CD4-positive, alpha-beta T cell treated with Interferon gamma for 1 hour (primary cell): ENCODE data around the gene TMC1.
"Not testable (repeated sequence)": the region's sequence is repeated elsewhere in the genome, so short reads cannot be mapped to it uniquely, and the experiment has no call there.

Experiments used
- DNase-seq: peaks from one replicate; pipeline ENCODE4 v3.0.0-alpha.2; 2020

Gene TMC1

DNA sequence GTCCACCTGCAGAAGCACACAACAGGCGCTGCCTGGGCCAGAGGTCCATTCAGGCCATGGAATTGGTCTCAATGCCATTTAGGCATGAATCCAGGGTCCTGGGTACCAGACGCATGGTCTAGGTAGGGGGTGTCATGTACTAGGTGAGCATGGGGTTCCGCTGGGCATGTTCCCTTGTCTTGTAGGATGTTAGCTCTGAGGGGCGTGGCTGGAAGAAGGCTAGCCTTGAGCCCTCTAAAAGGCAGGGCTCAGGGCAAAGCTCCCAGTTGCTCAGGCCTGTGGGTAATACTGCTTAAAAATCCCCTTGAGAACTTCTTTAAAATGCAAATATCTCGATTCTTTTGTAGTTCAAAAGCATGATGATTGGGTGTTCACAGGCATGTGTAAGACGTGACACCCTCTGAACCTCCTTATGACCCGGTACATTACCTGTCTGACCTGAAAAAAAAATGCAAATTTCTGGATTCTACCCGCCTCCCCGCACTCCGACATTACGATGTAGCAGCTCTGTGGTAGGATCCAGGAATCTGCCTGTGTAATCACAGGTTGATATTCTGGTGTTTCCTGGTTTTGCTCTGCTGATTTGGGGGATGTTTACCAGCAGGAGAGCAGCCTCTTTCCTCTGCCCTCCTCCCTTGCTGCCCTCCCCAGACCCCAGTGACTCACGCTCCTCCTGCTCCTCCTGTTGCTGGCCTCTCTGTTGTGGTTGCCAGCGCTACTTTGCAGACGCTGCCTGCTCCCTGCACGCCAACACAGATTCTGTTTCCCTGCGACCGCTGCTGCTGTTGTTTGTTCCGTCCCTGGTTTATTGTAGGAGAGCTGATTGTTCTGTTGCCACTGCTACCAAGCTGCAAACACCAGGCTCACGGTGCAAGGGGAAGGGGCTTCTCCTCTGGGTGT lies 5.7 kb downstream of the TMC1 start:
- DNase-seq, result peak; percentile 73

DNA sequence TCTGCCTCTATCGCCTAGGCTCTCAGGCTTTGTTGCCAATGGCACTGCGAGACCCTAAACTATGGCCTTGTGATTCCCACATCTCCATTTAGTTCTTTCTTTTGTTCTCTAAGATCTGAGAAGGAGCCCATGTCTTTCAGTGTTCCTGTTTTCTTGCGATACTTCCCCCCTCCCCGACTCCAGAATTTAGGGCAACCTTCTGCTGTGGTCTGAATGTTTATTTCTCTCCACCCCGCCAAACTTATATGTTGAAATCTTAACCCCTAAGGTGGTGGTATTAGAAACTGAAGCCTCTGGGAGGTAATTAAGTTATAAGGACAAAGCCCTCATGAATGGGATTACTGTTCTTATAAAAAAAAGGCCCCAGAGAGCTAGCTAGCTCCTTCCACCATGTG lies 6.4 kb downstream of the TMC1 start:
- no peak for DNase-seq

GRCh38 chr9:72529531-72529930 lies 8.1 kb downstream of the TMC1 start:
- DNase-seq, result no peak

- no peak for DNase-seq
These were observed 11.9 kb downstream of the TMC1 start for GRCh38 chr9:72533322-72533721.

DNA sequence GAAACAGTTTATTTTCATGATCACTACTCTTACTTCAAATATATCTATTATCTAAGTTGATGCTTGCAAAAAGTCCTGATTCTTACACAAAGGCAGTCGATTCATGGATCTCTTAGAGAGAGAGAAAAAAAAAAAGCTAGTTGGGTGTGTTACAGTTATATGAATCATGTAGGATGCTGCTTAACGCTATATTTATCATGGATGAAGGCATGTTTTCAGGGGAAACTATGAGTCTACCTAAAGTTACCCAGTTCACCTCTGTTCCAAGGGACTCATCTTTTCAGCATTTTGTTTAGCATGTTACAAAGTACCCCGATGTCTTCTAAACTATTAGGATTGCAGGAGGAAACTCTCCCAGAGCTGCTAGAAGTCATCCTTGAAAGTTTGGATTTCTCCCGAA lies 13.5 kb downstream of the TMC1 start:
- no peak for DNase-seq

- no peak for DNase-seq
These were observed 15.7 kb downstream of the TMC1 start for GRCh38 chr9:72537011-72537545.

DNA sequence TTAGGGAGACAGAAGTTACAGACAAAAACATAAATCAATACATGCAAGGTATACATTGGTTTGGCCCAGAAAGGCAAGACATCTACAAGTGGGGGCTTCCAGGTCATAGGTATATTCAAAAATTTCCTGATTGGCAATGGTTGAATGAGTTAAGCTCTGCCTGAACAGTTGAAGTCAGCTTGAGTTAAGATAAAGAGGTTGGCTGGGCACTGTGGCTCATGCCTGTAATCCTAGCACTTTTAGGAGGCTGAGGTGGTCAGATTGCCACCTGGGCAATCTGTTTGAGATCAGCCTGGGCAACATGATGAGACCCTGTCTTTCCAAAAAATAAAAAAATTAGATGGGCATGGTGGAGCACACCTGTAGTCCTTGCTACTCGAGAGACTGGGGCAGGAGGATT lies 16.3 kb downstream of the TMC1 start:
- no peak for DNase-seq

DNA sequence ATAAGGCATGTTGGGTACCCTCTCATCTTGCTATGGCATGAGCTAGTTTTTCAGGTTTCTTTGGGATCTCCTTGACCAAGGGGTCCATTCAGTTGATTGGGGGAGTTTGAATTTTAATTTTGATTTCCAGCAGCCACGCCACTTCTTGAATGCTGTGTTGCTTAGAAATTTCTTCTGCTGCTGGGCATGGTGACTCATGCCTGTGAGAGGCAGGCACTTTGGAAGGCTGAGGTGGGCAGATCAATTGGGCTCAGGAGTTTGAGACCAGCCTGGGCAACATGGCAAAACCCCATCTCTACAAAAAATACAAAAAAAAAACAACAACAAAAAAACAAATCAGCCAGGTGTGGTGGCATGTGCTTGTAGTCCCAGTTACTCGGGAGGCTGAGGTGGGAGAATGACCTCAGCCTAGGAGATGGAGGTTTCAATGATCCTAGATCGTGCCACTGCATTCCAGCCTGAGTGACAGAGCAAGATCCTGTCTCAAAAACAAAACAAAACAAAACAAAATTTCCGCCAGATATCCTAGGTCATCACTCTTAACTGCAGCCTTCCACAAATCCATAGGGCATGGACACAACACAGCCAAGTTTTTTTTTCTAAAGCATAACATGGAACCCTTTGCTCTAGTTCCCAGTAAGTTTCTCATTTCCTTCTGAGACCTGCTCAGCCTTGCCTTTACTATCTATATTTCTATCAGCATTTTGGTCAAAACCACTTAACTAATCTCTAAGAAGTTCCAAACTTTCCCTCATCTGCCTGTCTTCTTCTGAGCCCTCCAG lies 17.7 kb downstream of the TMC1 start:
- DNase-seq, result no peak

GRCh38 chr9:72539824-72540347 lies 18.5 kb downstream of the TMC1 start:
- no peak for DNase-seq

GRCh38 chr9:72540348-72540873 lies 19.0 kb downstream of the TMC1 start:
- no peak for DNase-seq

DNA sequence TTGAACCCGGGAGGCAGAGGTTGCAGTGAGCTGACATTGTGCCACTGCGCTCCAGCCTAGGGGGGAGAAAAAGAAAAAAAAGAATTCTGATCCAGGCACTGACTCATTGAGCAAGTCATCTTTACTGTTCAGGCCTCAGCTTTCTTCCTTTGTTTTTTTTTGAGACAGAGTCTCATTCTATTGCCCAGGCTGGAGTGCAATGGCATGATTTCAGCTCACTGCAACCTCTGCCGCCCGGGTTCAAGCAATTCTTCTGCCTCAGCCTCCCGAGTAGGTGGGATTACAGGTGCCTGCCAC lies 21.1 kb downstream of the TMC1 start:
- DNase-seq, result not testable (repeated sequence)

DNA sequence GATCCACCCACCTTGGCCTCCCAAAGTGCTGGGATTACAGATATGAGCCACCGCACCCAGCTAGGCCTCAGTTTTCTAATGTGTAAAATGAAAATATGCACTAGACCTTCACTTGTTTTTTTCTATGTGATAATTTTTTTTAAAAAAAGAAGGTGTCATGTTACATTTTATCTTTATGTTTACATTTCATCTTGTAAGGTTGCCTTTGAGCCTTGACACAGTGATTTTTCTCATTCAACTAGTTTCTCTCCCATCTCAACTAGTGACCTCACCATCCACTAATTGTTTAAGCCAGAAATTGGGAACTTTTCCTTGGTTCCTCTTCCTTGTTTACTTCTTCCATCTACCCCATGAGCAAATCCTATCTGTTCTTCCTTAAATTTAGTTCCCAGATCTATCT lies 21.5 kb downstream of the TMC1 start:
- DNase-seq, result no peak

DNA sequence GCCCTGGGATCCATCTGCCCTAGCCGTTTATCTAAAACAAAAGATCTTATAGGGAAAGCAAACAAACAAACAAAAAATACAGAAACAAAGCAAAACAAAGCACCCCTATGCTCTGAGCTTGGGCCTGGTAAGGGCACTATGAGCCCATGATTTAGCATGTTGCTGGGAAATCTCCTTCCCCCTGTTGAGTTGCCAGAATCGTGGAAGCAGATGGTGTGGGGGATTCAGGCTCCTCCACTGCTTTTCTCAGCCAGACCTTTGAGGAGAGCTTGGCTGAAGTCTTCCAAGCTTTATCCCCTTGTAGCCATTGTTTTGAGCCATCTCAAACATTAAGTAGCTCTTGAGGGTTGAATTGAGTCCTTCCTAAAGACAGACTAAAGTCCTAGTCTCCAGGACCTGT lies 29.9 kb downstream of the TMC1 start:
- DNase-seq, result no peak

GRCh38 chr9:72552356-72552755 lies 30.9 kb downstream of the TMC1 start:
- no peak for DNase-seq

DNA sequence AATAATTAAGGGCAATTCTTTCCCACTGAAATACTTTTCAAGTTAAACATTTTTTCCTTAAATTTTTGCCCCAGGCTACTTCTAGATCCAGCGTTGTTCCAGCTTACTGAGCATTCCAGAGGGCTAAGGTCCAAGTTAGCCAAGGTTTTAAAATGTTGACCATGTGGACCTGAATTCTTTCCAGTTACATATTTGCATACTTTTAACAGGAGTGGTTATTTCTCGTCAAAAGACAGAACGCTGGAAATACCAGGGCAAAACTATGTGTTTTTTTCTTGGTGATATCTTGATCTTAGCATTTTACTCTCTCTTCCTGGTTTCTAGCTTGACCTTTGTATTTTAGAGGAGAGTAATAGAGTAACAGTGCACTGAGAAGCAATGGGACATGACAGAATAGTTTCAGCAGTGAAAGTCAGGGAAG lies 32.8 kb downstream of the TMC1 start:
- DNase-seq, result no peak

GRCh38 chr9:72557549-72557948 lies 36.1 kb downstream of the TMC1 start:
- peak; percentile 1 for DNase-seq

DNA sequence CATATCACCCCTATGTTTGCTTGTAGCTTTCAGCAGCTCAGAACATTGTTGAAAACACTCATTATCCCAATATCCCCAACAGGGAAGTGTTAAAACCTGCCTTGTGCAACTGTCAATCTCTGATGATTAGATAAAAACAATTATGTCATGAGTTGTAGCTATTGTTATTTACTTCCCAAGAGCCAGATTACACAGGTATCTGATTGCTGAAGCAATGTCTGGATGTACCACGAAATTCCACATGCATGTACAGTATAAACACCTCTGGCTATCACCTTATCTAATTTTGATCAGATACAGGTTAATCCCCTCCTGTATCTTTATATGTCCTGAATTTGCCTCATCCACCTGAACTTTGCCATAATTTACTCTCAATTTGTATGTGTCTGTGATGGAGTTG lies 38.7 kb downstream of the TMC1 start:
- DNase-seq, result no peak

DNA sequence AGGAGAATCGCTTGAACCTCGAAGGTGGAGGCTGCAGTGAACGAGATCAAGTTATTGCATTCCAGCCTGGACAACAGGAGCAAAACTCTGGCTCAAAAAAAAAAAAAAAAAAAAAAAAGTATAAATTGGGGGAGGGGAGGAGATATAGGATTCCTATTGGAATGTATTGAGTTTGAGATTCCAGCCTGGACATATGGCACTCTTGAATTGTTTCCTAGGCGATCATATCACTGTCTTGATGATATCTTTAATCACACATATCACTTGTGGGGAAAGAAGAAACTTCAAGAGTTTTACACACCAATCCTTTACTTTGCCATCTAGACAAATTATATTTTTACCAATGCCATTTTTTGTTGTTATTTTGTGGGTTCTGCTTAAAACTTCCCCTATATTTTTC lies 42.4 kb downstream of the TMC1 start:
- DNase-seq, result no peak

DNA sequence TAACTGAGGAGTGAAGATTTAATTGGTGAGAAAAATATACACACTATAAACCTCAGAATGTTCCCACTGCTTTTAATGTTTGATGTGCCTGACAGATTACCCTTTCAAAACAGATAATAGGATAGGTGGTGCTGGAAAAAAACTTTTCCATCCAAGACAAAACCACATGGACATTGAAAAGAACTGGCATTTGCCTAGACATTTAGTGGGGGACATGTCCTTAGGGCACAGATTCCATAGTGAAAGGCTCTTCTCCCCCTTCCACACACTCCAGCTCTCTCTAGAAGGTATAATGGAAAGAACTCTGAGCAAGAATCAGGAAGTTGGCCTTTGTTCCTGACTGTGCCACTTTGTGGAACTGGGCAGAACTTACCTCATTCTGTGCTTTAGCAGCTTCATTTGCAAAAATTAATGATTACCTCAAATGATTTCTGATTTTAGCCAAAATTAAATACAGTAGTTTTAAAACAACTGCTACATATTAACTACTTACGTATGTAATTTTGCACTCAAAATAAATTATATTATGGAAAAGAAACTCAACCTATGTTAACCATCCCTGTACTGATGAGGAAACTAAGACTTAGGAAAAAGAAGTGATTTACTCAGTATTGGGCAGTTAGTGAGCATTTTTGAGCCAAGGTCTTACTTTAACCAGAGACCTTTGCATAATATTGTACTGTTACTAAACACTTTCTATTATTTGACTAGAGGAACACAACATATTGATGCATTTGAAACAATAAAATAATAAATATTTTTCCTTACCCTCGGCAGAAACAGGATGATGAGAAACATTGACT lies 43.3 kb downstream of the TMC1 start:
- DNase-seq, result no peak

GRCh38 chr9:72565535-72565934 lies 44.1 kb downstream of the TMC1 start:
- no peak for DNase-seq

DNA sequence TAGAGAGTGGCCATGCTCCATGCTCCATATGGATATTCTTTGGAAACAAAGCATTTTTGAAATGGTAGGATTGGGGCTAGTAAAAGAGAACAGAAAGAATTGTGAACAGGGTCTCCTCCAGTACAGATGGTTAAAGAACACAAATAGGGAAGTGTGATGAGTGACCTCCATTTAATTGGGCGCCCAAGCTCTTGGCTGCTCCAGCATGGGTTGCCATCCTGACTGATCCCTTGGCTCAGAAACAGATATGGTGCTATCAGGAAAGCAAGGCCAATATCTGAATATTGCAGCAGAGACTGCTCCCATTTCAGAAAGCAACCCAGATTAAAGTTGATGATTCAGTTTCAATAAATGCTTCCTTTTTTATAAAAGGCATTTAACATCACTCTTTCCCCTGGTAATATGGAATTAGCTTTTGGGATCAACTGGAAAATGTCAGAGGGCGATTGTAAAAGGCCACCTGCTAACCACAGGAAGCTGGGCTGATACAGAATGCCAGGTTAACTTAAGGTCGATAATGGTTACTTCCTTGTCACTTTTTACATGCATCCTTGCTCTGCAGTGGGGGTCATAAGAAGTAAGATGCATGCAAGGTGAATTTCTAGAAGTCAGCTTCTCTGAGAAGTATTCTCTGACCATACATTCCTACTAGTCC lies 52.9 kb downstream of the TMC1 start:
- DNase-seq, result no peak

GRCh38 chr9:72575666-72576065 lies 54.3 kb downstream of the TMC1 start:
- no peak for DNase-seq
